CD4-positive, alpha-beta T cell treated with Interleukin-1 beta for 1 hour (primary cell): ENCODE measurements around the gene SPECC1L.

Source experiments
- DNase-seq, 2 donors: peaks; one replicate each; pipeline ENCODE4 v3.0.0-alpha.2; 2020 to 2022

SPECC1L gene

DNA sequence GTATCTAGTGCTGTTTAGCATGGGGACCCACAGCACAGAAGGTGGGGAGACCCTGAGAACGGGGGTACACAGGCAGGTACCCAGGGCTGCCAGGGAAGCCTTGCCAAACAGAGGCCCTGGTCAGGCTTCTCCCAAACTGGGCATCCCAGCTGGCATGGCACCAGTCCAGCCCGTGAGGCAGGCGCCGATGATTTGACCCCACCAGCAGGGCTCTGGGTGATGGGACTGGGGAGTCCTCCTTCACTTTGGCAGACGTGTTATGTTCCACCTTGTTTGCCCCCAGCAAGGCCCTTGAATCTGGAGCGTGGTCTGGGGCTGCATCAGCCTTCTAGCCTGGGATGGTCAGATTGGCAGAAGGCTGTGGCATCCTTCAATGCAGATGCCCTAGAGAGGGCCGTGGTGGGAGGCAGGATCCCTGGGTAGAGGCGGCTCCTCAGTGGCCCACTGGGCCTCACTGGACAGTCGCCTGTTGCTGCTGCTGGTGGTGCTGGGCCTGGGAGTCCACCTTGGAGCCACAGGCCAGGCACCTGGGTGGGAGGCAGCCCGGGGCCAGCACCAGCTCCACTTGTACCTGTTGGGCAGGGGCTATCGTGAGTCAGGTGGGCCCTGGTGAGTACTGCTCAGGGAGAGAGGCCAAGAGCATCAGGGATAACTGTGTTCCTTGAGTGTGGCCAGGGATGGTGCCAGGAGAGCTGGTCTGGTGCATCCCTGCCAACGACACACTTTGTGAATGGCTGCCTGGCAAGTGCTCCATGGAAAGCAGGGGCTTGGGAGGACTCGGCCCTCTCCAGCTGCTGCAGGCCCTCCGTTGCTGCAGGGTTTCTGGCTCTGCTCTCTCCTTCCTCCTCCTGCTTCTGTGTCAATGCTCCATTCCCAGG, 160.0 kb downstream of the SPECC1L start:
- DNase-seq: no peak

DNA sequence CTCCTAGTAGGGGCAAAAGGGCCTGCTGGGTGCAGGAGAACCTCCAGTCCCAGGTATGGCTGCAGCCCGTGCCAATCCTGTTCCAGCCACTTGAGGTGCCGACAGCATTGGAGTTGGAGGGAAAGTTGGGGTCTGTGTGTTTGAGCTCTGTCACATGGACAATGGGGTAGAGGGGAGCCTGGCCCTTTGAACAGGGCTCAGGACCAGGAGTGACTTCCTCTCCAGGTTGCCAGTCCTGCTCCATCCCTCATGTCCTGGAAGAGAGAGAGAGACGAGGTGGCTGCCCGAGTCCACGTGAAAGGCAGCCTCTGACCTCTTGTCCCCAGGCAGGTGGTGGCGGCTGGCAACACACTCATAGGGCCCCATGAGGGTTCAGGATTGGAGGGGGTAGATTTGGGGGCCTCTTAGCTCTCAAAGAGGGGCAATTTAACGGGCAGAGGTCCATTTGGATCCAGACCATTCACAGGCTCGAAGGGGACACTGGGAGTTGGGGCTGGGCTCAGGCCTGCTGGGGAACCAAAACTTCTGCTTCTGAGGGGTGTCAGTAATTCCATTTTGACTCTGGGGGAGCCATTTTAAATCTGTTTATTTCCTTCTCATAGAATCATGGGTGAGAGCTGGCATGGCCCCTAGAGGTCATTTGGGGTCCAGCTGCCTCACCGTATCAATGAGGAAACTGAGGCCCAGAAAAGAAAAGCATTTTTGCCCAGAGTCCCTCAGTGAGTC, 160.8 kb downstream of the SPECC1L start:
- no peak for DNase-seq

DNA sequence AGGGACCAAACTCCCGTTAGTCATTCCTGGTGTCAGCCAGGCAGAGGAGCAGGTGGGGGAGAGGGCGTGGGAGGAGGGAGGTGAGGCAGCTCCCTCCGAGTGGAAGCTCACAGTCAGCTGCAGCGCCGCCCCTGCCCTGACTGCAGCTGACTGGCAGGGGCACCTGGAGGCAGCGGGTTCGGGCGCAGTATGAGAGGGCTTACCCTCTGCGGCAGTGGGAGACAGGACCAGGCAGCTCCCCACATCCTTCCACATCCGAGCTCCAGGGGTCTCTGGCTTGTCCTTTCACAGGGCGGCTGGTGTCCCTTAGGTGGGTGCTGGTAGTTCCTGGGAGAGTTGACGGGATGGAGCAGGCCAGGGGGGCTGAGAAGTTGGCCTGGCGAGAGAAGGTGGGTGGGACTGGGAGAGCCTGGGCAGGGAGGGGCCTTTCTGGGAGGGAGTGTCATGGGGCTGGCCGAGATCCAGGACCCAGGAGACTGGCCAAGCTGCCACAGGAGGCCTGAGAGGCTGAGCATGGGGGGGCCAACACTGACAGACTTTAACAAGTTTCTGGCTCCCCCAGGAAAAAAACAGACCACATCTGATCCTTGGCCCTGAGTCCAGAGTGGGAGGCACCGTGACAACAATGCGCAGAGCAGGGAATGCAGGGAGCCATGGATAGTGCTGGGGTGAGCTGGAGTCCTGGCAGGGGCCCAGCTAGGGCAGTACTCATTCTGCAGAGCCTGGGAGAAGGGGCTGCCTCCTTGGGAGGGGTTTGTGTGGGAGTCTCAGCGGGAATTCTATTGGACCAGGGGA, 161.6 kb downstream of the SPECC1L start:
- no peak for DNase-seq

DNA sequence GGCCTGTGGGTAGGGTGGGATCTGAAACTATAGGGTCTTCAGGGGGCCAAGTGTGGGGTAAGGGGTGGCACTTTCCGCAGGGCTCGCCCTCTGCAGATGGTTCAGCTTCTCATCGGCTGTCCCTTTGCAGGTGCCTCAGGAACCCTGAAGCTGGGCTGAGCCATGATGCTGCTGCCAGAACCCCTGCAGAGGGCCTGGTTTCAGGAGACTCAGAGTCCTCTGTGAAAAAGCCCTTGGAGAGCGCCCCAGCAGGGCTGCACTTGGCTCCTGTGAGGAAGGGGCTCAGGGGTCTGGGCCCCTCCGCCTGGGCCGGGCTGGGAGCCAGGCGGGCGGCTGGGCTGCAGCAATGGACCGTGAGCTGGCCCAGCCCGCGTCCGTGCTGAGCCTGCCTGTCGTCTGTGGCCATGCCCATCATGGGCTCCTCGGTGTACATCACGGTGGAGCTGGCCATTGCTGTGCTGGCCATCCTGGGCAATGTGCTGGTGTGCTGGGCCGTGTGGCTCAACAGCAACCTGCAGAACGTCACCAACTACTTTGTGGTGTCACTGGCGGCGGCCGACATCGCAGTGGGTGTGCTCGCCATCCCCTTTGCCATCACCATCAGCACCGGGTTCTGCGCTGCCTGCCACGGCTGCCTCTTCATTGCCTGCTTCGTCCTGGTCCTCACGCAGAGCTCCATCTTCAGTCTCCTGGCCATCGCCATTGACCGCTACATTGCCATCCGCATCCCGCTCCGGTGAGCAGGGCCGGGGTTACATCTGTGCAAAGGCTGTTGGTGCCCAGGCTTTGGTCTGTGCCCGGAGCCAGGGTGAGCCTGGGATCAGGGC, 162.6 kb downstream of the SPECC1L start:
- no peak for DNase-seq

- peak in 1 of 2 donors; percentile 82 for DNase-seq
Observed at GRCh38 chr22:24433828-24434470, 163.3 kb downstream of the SPECC1L start.

- DNase-seq: peak; percentile 81 to 82
Observed at GRCh38 chr22:24434471-24435322, 164.1 kb downstream of the SPECC1L start.

GRCh38 chr22:24435323-24435645, 164.7 kb downstream of the SPECC1L start:
- DNase-seq: no peak

DNA sequence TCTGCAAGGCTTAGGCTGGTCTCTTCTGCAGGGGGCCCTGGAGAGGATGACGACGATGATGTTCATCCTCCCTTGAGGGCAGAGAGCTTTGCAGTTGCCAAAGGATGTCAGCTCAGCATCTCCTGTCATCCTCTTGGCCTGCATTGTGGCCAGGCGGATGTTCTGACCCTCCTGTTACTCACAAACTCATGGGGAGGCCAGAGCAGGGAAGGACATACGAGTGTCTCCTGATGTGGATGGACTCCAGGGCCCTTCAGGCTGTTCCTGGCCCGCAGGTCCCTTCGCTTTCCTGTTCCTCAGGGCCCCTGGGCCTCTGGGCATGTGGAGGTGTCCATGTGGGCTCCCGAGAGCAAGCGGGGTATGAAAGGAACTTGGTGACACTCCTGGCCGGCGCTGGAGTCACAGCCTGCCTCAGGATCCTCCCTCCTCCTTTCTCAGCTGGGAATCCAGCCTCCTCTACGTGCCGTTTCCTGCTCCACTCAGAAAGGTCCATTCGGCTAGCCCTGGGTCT, 165.3 kb downstream of the SPECC1L start:
- no peak for DNase-seq

DNA sequence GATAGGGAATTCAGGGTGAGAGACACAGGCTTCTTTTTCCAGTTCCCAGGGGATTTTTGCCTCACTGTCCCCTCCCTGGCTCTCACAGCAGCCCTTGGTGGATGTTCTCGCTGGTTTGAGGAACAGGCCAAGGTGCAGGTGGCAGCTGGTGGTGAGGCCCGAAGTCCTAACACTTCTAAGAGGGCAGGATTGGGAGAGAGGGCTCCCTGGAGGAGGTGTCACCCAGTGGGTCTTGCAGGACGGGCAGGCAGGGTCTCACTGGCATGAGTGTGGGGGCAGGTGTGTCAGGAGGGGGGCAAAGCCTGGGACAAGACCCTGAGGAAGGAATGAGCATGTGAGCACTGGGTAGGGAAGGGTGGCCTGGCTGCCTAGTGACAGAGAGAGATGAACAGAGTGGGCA, 165.9 kb downstream of the SPECC1L start:
- no peak for DNase-seq

DNA sequence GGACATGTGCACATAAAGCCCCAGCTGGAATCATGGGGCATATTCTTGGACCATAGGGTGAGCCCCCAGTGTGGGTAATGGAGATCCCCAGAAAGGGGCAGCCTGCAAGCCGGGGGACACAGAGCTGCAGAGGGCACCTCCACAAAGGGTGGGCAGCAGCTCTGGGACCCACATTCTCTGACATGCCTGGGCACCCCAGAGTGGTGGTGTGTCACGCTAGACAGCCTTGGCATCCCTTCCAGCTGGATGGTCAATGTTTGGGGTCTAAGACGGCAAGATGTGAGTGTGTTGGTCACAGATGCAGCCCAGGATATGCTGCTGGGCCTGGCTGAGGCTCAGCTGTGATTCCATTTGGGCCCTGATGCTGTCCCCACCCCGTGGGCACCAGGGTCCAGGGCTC, 166.5 kb downstream of the SPECC1L start:
- DNase-seq: no peak

- DNase-seq: peak in 1 of 2 donors; percentile 42
Observed at GRCh38 chr22:24437741-24438328, 167.2 kb downstream of the SPECC1L start.

DNA sequence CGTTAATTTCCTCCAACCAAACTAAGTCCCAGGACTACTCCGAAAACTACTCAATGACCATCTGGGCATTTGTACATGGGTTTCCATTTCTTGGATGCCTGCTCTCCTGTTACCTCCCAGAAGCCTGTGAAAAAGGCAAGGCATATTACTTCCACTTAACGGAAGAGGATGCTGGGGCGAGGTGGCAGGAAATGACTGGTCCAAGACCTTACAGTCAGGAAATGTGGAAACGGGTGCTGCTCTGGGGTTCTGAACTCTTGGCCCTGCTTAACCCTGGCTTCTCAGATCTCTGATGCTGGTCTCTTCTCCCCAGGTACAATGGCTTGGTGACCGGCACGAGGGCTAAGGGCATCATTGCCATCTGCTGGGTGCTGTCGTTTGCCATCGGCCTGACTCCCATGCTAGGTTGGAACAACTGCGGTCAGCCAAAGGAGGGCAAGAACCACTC, 169.7 kb downstream of the SPECC1L start:
- peak in 1 of 2 donors; percentile 60 for DNase-seq

DNA sequence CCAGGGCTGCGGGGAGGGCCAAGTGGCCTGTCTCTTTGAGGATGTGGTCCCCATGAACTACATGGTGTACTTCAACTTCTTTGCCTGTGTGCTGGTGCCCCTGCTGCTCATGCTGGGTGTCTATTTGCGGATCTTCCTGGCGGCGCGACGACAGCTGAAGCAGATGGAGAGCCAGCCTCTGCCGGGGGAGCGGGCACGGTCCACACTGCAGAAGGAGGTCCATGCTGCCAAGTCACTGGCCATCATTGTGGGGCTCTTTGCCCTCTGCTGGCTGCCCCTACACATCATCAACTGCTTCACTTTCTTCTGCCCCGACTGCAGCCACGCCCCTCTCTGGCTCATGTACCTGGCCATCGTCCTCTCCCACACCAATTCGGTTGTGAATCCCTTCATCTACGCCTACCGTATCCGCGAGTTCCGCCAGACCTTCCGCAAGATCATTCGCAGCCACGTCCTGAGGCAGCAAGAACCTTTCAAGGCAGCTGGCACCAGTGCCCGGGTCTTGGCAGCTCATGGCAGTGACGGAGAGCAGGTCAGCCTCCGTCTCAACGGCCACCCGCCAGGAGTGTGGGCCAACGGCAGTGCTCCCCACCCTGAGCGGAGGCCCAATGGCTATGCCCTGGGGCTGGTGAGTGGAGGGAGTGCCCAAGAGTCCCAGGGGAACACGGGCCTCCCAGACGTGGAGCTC, 170.2 kb downstream of the SPECC1L start:
- no peak for DNase-seq

GRCh38 chr22:24441406-24442351, 171.0 kb downstream of the SPECC1L start:
- no peak for DNase-seq

DNA sequence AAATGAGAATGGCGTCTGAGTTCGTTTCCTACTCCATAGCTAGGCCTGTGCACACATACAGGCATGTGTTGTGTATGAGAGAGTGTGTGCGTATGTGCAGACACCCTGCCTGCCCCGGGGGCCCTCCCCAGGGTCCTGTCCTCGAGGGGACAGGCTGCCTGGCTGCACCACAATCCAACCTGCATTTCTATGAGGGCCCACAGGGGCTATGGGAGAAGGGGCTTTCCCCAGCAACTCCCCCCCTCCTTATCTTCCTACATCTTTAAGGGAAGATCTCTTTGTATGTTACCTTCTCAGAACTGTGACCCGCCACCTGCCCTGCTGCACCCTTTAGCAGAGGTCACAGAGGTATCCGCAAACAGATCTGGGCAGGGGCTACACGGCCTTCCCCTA, 171.7 kb downstream of the SPECC1L start:
- DNase-seq: no peak

DNA sequence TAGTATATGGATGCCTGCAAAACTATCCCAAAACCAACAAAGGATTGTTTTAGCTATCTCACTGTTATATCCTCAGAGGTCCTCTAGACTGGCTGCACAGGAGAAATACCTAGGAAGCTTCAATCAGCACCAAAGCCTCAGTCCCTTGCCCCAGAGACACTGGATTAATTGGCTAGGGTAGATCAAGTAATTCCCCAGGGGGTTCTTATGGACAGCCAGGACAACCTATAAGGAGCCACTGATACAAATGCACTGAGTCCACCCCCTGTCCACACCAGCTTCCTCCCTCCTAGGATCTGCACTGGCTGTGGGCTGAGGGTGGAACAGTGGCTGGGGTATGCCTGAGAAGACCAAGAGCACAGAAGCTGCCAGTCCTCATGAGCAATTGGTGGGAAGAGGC, 173.0 kb downstream of the SPECC1L start:
- DNase-seq: no peak

DNA sequence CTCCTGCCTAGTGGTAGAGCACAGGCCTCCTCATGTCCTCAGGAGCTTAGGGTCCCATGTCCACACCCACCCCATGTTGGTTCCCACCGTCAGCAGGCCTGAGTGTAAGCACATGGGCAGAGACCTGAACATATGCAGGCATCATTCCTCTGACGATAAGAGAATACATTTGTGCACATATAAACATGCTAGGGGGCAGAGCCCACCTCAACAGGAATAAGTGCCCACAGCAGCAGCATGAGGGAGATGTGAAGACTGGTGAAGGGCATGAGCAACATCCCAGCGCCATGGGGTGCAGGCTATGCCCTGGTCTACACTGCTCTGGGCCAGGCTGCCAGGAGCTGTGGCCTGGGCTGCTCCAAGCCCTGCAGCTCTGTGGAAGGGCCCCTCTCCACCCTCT, 173.6 kb downstream of the SPECC1L start:
- DNase-seq: no peak

- no peak for DNase-seq
Observed at GRCh38 chr22:24444729-24445466, 174.3 kb downstream of the SPECC1L start.
